Gastroesophageal sphincter (tissue), 3 donors: ENCODE results near the gene FAM163A.

ENCODE experiments used
- EP300 ChIP-seq: sonication (generic); formaldehyde crosslinking; IDR thresholded peaks from one replicate; pipeline ENCODE4 v1.6.1; 2017; ENCODE audit warnings: antibody characterized with exemption, mild to moderate bottlenecking
- POLR2A ChIP-seq, 2 donors: fragments of 450-650 bp; IDR thresholded peaks; one replicate each; pipeline ENCODE4 v1.6.1; 2017; ENCODE audit warnings: antibody characterized with exemption in 2 of 2, mild to moderate bottlenecking in 2 of 2, moderate library complexity in 1 of 2
- POLR2AphosphoS5 ChIP-seq: sonication (generic); formaldehyde crosslinking; IDR thresholded peaks from one replicate; pipeline ENCODE4 v1.6.1; 2017; ENCODE audit warnings: antibody characterized with exemption
- TF ChIP-seq, protein P1 (sequence below), 4 experiments: fragments of 200-600 bp in 2 of 4; fragments of 450-650 bp in 2 of 4; sonication (generic) in 1 of 4; IDR thresholded peaks; one replicate each; pipeline ENCODE4 v1.5.1; 2017 to 2019; ENCODE audit warnings: antibody characterized with exemption in 4 of 4, mild to moderate bottlenecking in 2 of 4, moderate library complexity in 2 of 4

DNA sequence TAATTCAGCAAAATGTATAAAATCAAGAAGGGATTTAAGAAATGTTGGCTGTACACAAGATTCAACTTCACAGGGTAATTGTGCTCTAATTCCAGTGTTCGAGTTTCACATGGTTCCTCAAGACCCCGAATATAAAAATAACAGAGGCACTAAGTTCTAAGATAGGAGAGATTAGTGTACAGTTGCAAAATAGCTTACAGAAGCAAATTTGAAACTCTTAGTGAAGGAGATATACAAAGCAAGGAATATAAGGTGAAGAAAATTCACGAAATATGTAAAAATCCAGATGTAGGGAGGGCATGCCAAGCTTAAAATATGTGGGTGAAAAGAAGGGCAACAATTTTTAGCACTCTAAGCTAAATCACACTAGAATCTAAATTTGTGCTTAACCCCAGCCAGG, 105.1 kb downstream of the FAM163A start:
- TF ChIP-seq POLR2A (IDR thresholded peaks at IDR 0.05) (no peak), EP300 (no peak), POLR2AphosphoS5 (no peak)
- TF ChIP-seq, protein P1, sequence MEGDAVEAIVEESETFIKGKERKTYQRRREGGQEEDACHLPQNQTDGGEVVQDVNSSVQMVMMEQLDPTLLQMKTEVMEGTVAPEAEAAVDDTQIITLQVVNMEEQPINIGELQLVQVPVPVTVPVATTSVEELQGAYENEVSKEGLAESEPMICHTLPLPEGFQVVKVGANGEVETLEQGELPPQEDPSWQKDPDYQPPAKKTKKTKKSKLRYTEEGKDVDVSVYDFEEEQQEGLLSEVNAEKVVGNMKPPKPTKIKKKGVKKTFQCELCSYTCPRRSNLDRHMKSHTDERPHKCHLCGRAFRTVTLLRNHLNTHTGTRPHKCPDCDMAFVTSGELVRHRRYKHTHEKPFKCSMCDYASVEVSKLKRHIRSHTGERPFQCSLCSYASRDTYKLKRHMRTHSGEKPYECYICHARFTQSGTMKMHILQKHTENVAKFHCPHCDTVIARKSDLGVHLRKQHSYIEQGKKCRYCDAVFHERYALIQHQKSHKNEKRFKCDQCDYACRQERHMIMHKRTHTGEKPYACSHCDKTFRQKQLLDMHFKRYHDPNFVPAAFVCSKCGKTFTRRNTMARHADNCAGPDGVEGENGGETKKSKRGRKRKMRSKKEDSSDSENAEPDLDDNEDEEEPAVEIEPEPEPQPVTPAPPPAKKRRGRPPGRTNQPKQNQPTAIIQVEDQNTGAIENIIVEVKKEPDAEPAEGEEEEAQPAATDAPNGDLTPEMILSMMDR (IDR thresholded peaks at IDR 0.05): no peak
